ENCODE data around the gene LCE1A.

Gene LCE1A

DNA sequence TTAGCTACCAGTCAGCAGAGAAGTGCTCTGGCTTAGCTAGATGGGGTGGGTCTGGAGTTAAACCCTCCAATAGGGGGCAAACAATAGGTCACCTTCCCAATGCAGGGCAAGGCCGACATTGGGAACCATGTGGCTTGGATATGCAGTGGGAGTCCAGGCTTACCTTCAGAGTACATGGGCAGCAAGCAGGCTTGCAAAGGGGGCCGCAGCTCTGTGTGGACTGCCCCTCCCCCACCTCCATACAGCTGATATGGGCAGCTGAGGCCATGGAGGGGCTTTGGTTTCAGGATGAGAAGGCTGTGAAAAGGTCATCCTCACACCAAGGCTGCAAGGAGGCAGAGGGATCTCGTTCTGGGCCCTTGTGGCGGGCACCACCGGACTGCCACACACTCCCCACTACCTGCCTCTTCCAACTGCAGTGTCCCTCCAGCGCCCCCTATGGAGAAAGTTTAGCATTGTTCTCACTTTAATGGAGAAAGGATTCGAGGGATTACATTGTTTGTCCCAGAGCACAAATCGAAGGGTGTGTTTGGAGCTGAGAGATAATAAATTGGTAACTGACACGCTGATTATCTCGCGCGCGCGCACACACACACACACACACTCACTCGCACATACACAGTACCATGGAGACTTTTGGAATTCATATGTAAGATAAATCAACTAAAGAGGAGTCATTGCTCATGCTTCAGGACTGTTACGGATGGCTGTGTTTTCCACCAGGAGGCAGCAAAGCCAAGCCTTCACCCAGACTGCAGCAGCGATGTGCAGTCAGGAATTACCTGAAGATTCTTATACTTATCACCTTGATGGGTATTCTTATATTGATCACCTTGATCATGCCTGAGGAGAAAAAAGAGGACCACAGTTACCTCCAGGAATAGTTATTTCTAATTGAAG lies 43.8 kb downstream of the LCE1A start:
- DNase-seq: no peak

- DNase-seq: no peak
These were observed 44.5 kb downstream of the LCE1A start for GRCh38 chr1:152871731-152872126.

DNA sequence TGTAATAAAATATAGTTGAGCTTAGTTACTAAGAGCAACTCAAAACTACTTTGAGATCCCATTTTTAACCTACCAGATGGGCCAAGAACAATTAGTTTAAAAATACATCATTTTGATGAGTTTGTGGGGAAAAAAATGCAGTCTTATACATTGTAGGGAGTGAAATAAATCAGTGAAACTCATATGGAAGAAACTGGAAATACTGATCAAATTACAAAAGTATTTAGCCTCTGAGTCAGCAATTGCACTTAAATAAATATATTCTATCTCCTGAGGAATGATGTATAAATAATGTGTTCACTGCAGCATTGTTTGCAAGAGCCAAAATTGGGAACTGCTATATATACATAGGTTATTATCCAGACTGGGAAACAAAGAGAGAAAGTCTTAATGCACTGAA lies 46.2 kb downstream of the LCE1A start:
- no peak for DNase-seq

- DNase-seq: no peak
These were observed 49.6 kb downstream of the LCE1A start for GRCh38 chr1:152876827-152877226.

All from CD4-positive, alpha-beta T cell treated with Interleukin-17A for 4 hours (primary cell).